Measurements from ENCODE around the gene LCE1E.

The LCE1E gene

DNA sequence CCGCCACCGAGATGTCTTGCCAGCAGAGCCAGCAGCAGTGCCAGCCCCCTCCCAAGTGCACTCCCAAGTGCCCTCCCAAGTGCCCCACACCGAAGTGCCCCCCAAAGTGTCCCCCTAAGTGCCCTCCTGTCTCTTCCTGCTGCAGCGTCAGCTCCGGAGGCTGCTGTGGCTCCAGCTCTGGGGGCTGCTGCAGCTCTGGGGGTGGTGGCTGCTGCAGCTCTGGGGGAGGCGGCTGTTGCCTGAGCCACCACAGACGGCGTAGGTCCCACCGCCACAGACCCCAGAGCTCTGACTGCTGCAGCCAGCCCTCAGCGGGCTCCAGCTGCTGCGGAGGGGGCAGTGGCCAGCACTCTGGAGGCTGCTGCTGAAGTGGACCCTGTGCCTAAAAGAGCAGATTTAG is 9.7 kb upstream of the LCE1E start:
- no peak for DNase-seq (ENCODE audit: low read depth)
- TF ChIP-seq, protein P1, sequence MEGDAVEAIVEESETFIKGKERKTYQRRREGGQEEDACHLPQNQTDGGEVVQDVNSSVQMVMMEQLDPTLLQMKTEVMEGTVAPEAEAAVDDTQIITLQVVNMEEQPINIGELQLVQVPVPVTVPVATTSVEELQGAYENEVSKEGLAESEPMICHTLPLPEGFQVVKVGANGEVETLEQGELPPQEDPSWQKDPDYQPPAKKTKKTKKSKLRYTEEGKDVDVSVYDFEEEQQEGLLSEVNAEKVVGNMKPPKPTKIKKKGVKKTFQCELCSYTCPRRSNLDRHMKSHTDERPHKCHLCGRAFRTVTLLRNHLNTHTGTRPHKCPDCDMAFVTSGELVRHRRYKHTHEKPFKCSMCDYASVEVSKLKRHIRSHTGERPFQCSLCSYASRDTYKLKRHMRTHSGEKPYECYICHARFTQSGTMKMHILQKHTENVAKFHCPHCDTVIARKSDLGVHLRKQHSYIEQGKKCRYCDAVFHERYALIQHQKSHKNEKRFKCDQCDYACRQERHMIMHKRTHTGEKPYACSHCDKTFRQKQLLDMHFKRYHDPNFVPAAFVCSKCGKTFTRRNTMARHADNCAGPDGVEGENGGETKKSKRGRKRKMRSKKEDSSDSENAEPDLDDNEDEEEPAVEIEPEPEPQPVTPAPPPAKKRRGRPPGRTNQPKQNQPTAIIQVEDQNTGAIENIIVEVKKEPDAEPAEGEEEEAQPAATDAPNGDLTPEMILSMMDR (IDR thresholded peaks at IDR 0.05; ENCODE audit: low read length, missing control alignments): no peak
- no peak overlapping the region for H3K4me3 ChIP-seq (replicated peaks; ENCODE audit: low read depth, low read length)

DNA sequence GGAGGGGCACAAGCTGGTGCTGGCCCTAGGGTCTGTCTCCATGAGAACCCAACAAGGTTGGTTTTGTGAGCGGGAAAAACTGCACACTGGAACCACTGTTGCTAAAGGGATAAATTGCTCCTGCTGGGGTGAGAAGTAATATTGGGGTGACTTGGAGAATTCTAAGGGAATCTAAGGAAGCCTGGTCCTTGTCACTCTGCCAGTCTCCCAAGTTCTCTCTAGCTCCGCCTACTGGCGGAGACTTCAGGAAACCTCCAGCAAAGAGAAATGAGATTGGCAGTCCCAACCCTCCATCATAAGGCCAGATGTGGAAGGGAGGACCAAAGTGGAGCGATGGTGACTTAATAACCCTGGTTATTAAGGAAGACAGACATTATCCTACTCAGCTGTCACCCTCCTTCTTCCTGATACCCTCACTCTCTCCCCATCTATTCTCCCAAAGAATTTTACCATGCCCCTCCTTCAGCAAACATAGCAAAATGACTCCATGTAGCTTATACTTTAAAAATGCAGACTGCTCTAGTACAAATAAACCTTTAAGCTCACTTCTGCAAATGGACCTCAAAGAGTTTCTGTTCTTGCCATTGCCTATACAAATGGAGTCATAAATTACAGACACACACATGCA is 8.4 kb upstream of the LCE1E start:
- no peak overlapping the region for H3K4me3 ChIP-seq (replicated peaks; ENCODE audit: low read depth, low read length)
- no peak for DNase-seq (ENCODE audit: low read depth)

DNA sequence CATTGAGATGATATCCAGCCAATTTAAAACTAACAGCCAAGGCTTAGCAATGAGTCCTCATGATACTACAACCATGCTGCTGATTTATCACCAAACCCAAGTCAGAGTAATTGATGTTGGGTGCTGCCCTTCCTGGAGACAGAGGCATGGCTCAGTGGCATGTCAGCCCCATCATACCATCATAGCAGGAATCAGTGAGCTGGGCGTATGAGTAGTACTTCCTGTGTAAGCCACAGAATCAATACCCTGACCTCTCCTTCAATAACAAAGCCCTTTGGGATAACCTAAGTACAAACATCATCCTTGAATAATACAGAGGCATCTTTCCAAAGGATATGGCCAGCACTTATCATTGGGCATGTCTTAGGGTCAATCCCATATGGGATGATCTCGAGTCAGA is 3.0 kb upstream of the LCE1E start:
- TF ChIP-seq, protein P1 (IDR thresholded peaks at IDR 0.05; ENCODE audit: low read length, missing control alignments): no peak
- no peak for DNase-seq (ENCODE audit: low read depth)
- H3K4me3 ChIP-seq (replicated peaks; ENCODE audit: low read depth, low read length): no peak overlapping the region

More for the DNA sequence above, 8.4 kb upstream of the LCE1E start:
- TF ChIP-seq, protein P1 (IDR thresholded peaks at IDR 0.05; ENCODE audit: low read length, missing control alignments): no peak

DNA sequence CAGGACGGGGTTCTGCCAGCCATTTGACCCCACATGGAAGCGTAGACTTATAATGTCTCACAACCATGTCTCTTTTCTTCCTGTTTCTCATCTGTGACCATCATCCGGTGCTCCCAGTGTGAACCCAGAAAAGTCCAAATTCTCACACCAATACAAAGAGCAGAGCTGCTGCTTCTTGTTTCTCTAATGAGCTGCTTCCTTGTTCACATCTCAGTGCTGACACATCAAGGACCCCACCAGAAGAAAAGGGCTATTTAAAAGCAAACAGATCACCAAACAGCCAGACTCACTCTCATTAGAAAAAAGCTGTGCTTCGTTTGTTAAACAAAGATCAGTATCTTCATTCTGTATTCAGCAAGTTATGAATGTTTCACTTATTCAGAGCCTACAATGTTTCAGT is 9.6 kb downstream of the LCE1E start:
- no peak for DNase-seq (ENCODE audit: low read depth)
- TF ChIP-seq, protein P1 (IDR thresholded peaks at IDR 0.05; ENCODE audit: low read length, missing control alignments): no peak
- H3K4me3 ChIP-seq (replicated peaks; ENCODE audit: low read depth, low read length): no peak overlapping the region

DNA sequence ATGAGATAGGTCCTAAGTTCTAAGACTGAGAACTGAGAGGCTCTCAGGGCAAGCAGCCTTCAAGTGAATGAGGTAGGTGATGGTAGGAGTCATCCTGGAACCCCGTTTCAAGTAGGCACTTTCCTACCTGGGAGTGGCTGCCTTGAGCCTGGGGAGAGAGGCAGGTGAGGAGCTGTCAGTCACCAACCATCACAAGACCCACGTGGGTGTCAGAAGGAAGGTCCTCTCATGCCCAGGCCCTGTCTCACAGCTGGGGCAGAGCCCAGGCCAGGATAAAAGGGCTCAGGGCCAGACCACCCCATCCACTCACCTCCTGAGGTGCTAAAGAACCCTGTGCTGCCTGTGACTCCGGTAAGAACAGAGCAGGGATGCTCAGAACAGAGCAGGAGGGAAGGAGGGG is 10.4 kb downstream of the LCE1E start, which contains the start of gene LCE1D:
LCE1D (plus strand) TSS at position 301 of the 400 bp plus-strand sequence. CDS start 1,074 bp downstream, outside the sequence.
- no peak within 1 kb of the TSS for H3K4me3 ChIP-seq (replicated peaks; ENCODE audit: low read depth, low read length)
- TF ChIP-seq, protein P1 (IDR thresholded peaks at IDR 0.05; ENCODE audit: low read length, missing control alignments): no peak
- no peak for DNase-seq (ENCODE audit: low read depth)

DNA sequence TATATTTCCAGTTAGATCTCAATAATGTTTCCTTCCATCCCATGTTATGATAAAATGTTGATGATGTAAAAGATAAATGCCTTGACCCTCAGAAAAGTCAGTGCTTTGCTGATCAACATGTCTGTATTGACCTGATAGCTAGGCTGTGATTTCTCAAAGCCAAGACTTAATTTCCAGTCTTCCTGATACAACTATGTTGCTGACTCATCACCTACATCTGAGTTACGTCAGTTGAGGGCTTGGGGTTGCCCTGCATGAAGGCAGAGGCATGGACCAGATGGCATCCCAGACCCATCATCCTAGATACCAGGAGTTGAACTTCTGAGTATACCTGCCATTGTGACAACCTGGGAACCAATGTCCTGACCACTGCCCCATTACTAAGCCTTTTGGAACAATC is 15.3 kb downstream of the LCE1E start:
- H3K4me3 ChIP-seq (replicated peaks; ENCODE audit: low read depth, low read length): no peak overlapping the region
- DNase-seq (ENCODE audit: low read depth): no peak
- TF ChIP-seq, protein P1 (IDR thresholded peaks at IDR 0.05; ENCODE audit: low read length, missing control alignments): no peak

DNA sequence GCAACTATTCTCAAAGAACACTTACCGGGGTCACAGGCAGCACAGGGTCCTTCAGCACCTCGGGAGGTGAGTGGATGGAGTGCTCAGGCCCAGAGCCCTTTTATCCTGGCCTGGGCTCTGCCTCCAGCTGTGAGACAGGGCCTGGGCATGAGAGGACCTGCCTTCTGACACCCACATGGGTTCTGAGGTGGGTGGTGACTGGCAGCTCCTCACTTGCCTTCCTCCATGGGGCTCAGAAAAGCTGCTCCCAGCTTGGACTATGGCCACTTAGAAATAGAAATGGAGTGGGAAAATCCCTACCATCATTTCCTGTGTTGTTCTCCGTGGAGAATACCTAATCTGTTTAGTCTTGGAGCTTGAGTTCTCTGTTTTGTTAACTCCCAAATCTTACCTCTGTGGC is 20.5 kb downstream of the LCE1E start, which contains the start of gene LCE1C:
LCE1C (minus strand) TSS at position 76 of the 400 bp plus-strand sequence. CDS start 1,173 bp downstream, outside the sequence.
- DNase-seq (ENCODE audit: low read depth): no peak
- no peak within 1 kb of the TSS for H3K4me3 ChIP-seq (replicated peaks; ENCODE audit: low read depth, low read length)
- TF ChIP-seq, protein P1 (IDR thresholded peaks at IDR 0.05; ENCODE audit: low read length, missing control alignments): no peak
